DMS 273 treated with DMSO at 0.1 percent for 48 hours (cell line): ENCODE results near the gene PPP3CA.

Experiments
- DNase-seq: peaks from one replicate; lab custom pipeline; 2025; lab: John Stamatoyannopoulos, UW

Gene PPP3CA

GRCh38 chr4:101050088-101050836 lies 297.1 kb downstream of the PPP3CA start:
- DNase-seq, result no peak

GRCh38 chr4:101049549-101050001 lies 297.8 kb downstream of the PPP3CA start:
- DNase-seq, result no peak

GRCh38 chr4:101044766-101045165 lies 302.6 kb downstream of the PPP3CA start:
- DNase-seq, result no peak

GRCh38 chr4:101042847-101043246 lies 304.5 kb downstream of the PPP3CA start:
- no peak for DNase-seq

DNA sequence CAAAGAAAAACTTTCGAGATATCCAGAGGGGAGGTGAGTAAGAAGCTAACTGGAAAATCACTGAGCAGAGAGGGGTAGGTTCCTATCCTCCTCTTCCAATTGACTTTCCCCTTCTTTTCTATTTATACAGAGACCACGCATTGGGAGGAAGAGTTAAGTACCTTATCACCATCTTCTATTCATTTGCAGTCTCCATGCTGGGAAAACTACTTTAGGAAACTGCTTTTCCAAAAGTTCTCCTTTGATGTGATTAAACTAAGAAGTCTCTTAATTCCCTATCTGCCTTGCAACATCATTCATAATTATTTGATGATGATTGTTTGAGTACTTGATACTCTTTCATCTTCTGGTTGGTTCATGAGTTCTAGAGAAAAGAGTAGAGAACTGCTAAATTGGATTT lies 306.6 kb downstream of the PPP3CA start:
- no peak for DNase-seq

- no peak for DNase-seq
Observed at GRCh38 chr4:101039367-101039766, 308.0 kb downstream of the PPP3CA start.

GRCh38 chr4:101037938-101038413 lies 309.4 kb downstream of the PPP3CA start:
- DNase-seq, result no peak

GRCh38 chr4:101037249-101037648 lies 310.1 kb downstream of the PPP3CA start:
- DNase-seq, result no peak

DNA sequence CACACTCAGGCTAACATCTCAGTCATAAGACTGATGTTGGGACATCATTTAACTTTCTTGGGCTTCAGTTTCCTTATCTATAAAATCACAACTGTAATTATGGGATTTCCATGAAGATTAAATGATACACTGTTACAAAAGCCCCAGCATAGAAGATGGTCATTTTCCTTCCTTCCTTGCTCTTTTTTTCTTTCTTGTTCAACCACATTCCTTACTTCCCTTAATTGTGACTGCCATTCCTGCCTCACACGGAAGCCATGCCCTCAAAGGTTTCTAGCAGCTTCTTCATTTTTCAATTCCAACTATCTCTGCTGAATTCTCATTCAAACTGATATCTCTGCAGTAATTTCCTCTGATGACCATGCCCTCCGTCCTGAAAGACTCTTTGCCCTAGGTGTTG lies 311.8 kb downstream of the PPP3CA start:
- no peak for DNase-seq

GRCh38 chr4:101033986-101034385 lies 313.3 kb downstream of the PPP3CA start:
- DNase-seq, result no peak

DNA sequence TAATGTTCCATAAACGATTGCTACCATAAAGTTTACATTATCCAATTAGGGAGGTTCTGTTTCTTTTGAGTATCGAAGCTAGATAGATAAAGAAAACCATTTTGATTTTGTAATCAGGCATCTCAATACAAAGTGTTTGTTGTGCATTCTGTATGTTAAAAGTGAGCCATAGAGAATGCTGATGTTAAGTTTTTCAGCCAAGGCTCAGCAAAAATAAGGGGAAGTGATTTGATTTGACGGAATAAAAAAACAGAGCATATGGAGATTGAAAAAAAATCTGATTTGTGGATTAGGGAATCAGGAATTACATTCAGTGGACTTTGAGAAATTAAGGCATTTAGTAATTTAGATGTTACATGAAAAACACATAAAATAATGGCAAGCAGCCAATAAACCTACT lies 314.8 kb downstream of the PPP3CA start:
- DNase-seq, result no peak

DNA sequence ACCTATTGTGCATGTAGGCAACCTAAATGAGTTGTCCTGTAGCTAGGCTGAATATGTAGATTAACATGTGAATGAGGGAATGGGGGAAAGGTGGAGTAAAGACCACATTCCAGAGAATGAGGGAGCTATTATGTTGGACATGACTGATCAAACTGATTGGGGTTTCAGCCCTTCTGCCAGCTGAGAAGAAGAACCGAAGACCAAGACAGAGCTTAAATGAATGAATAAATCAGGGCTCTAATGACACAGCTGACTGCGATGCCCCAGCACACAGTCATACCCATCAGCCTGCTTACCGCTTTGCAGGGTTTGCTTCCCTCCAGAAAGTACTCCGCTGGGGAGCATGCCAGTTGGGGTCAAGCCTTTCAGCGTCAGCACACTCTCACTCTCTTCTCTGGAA lies 315.4 kb downstream of the PPP3CA start:
- no peak for DNase-seq

DNA sequence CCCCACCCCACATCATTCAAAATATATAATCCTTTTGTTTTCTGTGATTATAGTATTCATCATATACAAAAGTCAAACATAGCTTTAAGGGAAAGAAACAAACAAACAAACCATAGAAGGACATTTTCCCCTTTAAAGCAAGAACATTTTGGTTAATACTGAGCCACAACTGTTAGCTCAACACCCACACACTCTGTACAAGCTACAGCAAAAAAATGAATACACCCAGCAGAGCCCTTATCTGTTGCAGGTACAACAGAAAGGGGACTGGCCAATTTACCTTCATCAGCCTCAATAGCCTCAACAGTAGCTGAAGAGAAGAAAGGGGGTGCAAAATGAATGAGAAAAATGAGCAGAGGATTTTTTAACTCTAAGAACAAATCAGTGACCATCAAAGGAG lies 318.4 kb downstream of the PPP3CA start:
- DNase-seq, result no peak

- no peak for DNase-seq
Observed at GRCh38 chr4:101027721-101028120, 319.6 kb downstream of the PPP3CA start.

DNA sequence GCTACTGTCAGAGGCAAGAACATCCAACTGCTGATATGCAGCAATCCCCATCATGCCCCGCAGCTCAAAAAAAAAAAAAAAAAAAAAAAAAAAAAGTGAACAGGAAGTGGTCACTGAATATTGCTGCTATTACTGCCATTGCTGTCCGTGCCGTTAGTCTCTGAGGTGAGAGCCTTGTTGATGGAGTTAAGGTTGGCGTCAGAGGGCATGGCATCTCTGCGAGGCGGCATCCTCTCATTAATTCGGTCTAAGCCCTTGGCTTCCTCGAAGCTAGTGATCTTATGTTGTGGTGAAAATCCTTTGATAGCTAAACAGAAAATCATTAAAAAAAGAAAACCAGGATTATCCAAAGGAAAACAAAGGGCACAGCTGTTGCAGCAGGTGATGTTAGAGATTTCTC lies 321.6 kb downstream of the PPP3CA start:
- no peak for DNase-seq

GRCh38 chr4:101022151-101023024 lies 324.9 kb downstream of the PPP3CA start:
- DNase-seq, result no peak

GRCh38 chr4:101020956-101021355 lies 326.4 kb downstream of the PPP3CA start:
- DNase-seq, result no peak

GRCh38 chr4:101019941-101020401 lies 327.4 kb downstream of the PPP3CA start:
- no peak for DNase-seq

DNA sequence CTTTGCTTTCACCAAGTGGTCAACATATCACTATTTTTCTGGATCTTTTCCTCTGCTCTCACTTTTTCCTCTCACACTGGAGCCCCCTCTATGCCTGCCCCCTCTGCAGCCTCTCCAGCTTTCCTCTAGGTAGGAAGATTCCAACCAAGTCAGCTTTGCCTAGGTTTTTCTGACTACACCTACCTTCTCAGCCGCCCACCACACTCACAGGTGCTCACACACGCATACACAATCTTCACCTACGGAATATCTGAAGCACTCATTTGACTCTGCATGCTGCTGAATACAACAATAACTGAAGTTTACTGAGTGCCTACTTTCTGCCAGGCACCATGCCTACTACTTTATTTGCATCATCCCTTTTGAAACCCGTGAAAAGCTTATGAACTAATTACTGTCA lies 328.0 kb downstream of the PPP3CA start:
- no peak for DNase-seq

- DNase-seq, result no peak
Observed at GRCh38 chr4:101018836-101019235, 328.5 kb downstream of the PPP3CA start.

GRCh38 chr4:101014417-101014816 lies 332.9 kb downstream of the PPP3CA start:
- DNase-seq, result no peak

- no peak for DNase-seq
Observed at GRCh38 chr4:101010987-101011386, 336.3 kb downstream of the PPP3CA start.

DNA sequence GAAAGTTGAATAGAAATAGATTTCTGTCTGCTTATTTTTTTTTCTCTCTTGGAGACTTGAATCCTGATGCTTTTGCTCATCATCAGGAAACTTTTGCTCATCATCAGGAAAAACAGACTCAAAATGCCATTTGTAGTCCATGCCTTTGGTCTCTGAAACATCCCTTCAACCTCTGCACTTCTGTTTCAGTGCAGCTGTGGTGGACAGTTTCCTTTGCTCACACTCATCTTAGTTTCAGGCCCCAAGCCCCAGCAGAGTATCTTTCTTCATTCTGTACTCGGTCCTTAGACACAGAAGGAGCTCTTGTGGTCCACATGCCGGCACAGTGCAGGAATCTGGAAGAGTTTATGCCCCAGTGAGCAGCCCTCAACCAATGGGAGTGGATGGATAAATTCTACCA lies 337.9 kb downstream of the PPP3CA start:
- DNase-seq, result no peak
